Liver (tissue), 3 donors: ENCODE results near the gene CPLX1.

Experiments
- CTCF ChIP-seq: fragments of 150-350 bp; IDR thresholded peaks from 2 replicates; pipeline ENCODE4 v1.5.1; 2017; ENCODE audit warnings: improper control_type of control experiment, low read depth, low read length; ENCODE audit not compliant: missing input control
- RAD21 ChIP-seq, 2 donors: IDR thresholded peaks; 2 replicates each; pipeline ENCODE4 v1.6.1; 2016; ENCODE audit warnings: antibody characterized with exemption in 2 of 2, mild to moderate bottlenecking in 2 of 2
- REST ChIP-seq: IDR thresholded peaks from 2 replicates; pipeline ENCODE4 v1.6.1; 2016; ENCODE audit warnings: antibody characterized with exemption, mild to moderate bottlenecking
- SP1 ChIP-seq: IDR thresholded peaks from 2 replicates; pipeline ENCODE4 v1.6.1; 2018; ENCODE audit warnings: antibody characterized with exemption, mild to moderate bottlenecking
- TAF1 ChIP-seq: conservative IDR thresholded peaks from 2 replicates; pipeline ENCODE4 v1.6.1; 2016; ENCODE audit warnings: antibody characterized with exemption, mild to moderate bottlenecking
- YY1 ChIP-seq: IDR thresholded peaks from 2 replicates; pipeline ENCODE4 v1.6.1; 2016; ENCODE audit warnings: antibody characterized with exemption, mild to moderate bottlenecking
- donor health status: healthy.
- donor health status: healthy.

- TF ChIP-seq CTCF: no peak
- no peak for TF ChIP-seq RAD21 (IDR thresholded peaks at IDR 0.05)
- no peak for TF ChIP-seq YY1
- no peak for TF ChIP-seq TAF1
- no peak for TF ChIP-seq REST
- no peak for TF ChIP-seq SP1
Measured at GRCh38 chr4:751676-752075, 74.3 kb downstream of the CPLX1 start.
